ENCODE data around the gene SCUBE1. TPM values are rescaled to one million over a fixed set of nuclear protein-coding genes. Genes with fewer than 3 reads are reported as not detected.

The SCUBE1 gene
- total and polyA plus RNA-seq, 10 of the 15 experiments (the other 5 are each of a cell fraction or from before 2014, with no cell fraction given) = not detected

- no peaks in the 10 kb centered on the region for H3K9me3 ChIP-seq (replicated peaks; ENCODE audit: control insufficient read depth, insufficient read depth, low read length)
- ChIA-PET CTCF (interaction anchor here (1.6 kb wide), 1 partner anchor 13 kb away, joined by 3 read pairs; no protein-coding TSS in a partner anchor), POLR2A (no interaction called here), RAD21 (ENCODE audit: unreplicated experiment) (no interaction called here), SMC1A (ENCODE audit: uncharacterized antibody, unreplicated experiment) (interaction anchor here (1.1 kb wide), 1 partner anchor 39 kb away, joined by 4 read pairs; no protein-coding TSS in a partner anchor)
- no peak overlapping the region for H3K9ac ChIP-seq (ENCODE audit: control insufficient read depth, insufficient read depth, low read length)
- TF ChIP-seq BCLAF1 (IDR thresholded peaks at IDR 0.05) (no peak), HDGF (IDR thresholded peaks at IDR 0.05) (no peak), ZNF384 (IDR thresholded peaks at IDR 0.05; ENCODE audit: borderline replicate concordance, low read depth, low read length) (no peak)
- TF ChIP-seq, protein P1, sequence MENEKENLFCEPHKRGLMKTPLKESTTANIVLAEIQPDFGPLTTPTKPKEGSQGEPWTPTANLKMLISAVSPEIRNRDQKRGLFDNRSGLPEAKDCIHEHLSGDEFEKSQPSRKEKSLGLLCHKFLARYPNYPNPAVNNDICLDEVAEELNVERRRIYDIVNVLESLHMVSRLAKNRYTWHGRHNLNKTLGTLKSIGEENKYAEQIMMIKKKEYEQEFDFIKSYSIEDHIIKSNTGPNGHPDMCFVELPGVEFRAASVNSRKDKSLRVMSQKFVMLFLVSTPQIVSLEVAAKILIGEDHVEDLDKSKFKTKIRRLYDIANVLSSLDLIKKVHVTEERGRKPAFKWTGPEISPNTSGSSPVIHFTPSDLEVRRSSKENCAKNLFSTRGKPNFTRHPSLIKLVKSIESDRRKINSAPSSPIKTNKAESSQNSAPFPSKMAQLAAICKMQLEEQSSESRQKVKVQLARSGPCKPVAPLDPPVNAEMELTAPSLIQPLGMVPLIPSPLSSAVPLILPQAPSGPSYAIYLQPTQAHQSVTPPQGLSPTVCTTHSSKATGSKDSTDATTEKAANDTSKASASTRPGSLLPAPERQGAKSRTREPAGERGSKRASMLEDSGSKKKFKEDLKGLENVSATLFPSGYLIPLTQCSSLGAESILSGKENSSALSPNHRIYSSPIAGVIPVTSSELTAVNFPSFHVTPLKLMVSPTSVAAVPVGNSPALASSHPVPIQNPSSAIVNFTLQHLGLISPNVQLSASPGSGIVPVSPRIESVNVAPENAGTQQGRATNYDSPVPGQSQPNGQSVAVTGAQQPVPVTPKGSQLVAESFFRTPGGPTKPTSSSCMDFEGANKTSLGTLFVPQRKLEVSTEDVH (IDR thresholded peaks at IDR 0.05; ENCODE audit: low read depth, partially characterized antibody) = no peak
- FAIRE-seq (no peak), DNase-seq (ENCODE audit: low read depth, low spot score) (no peak), ATAC-seq (no peak)
- BruUV-seq (replicated peaks) = no TSS peak
- H4K20me1 ChIP-seq (ENCODE audit: control insufficient read depth, insufficient read depth) = no peaks in the 10 kb centered on the region
- intact Hi-C loops (cut with micrococcal nuclease; ENCODE audit: unreplicated experiment) (no loop called here), in situ Hi-C loops (cut with MboI) (no loop called here)
- no peaks in the 10 kb centered on the region for H3K4me1 ChIP-seq (ENCODE audit: control insufficient read depth, insufficient read depth, low read length)
- 54% methylated on average over 6 of the region's 6 CpGs for WGBS (ENCODE audit: insufficient coverage, insufficient replicate concordance, low lambda C conversion rate, missing lambda C conversion rate)
- no peaks in the 10 kb centered on the region for H3K79me2 ChIP-seq (ENCODE audit: control insufficient read depth, insufficient read depth, low read length)
- H3K27me3 ChIP-seq (replicated peaks in 1 of 2; ENCODE audit: control insufficient read depth in 2 of 2, insufficient read depth in 2 of 2, low read length in 1 of 2) = peaks cover 3 to 4% of the 10 kb centered on the region in 2 experiments
- H2AFZ ChIP-seq (ENCODE audit: control insufficient read depth, low read depth, low read length) = no peak overlapping the region
- H3K27ac ChIP-seq (ENCODE audit: control insufficient read depth, insufficient read depth) = no peak overlapping the region
- no peak overlapping the region for H3K4me3 ChIP-seq
- H3K4me2 ChIP-seq (ENCODE audit: control insufficient read depth, insufficient read depth) = no peak overlapping the region
- no peaks in the 10 kb centered on the region for H3K36me3 ChIP-seq (ENCODE audit: control insufficient read depth in 2 of 2, insufficient read depth in 2 of 2, low read length in 1 of 2)
These were observed 29.8 kb downstream of the SCUBE1 start for GRCh38 chr22:43313244-43313889.

All from GM12878 (cell line).